ENCODE measurements around the gene COL9A1.

DNA sequence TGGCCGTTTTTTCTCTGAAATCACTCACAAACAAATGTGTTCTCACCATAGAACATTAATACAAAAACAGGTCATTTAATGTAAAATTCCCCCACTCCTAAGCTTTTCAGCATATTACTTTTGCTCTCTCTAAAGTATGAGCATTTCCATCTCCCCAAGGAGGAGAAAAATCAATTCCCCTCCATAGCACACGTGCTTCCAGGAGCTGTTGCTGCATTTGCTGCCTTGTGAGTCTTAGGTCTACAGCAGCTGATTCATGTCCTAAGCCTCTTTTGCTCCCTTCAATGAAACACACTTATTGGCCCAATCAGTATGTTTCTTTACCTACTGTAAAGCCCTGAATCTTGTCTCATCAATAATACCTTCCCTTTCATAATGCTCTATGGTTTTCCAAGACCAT is 6.4 kb upstream of the COL9A1 start:
- TF ChIP-seq, protein P1, sequence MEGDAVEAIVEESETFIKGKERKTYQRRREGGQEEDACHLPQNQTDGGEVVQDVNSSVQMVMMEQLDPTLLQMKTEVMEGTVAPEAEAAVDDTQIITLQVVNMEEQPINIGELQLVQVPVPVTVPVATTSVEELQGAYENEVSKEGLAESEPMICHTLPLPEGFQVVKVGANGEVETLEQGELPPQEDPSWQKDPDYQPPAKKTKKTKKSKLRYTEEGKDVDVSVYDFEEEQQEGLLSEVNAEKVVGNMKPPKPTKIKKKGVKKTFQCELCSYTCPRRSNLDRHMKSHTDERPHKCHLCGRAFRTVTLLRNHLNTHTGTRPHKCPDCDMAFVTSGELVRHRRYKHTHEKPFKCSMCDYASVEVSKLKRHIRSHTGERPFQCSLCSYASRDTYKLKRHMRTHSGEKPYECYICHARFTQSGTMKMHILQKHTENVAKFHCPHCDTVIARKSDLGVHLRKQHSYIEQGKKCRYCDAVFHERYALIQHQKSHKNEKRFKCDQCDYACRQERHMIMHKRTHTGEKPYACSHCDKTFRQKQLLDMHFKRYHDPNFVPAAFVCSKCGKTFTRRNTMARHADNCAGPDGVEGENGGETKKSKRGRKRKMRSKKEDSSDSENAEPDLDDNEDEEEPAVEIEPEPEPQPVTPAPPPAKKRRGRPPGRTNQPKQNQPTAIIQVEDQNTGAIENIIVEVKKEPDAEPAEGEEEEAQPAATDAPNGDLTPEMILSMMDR (IDR thresholded peaks at IDR 0.05 in 2 of 3, conservative IDR thresholded peaks at IDR 0.05 in 1 of 3; ENCODE audit: borderline replicate concordance in 1 of 3, insufficient read depth in 1 of 3, low read depth in 2 of 3, low read length in 2 of 3) = no peak; a peak in 1 of 6 replicates
- TF ChIP-seq TCF7L2 (IDR thresholded peaks at IDR 0.05; ENCODE audit: borderline replicate concordance, extremely low read depth, insufficient read depth, insufficient read length) (no peak), EZH2phosphoT487 (IDR thresholded peaks at IDR 0.05; ENCODE audit: borderline replicate concordance) (no peak), CEBPB (IDR thresholded peaks at IDR 0.05; ENCODE audit: low read depth) (no peak), ELF1 (IDR thresholded peaks at IDR 0.05; ENCODE audit: borderline replicate concordance, low read depth) (no peak), POLR2AphosphoS5 (IDR thresholded peaks at IDR 0.05; ENCODE audit: low read depth, low read length) (no peak)
- TF ChIP-seq, protein P2, sequence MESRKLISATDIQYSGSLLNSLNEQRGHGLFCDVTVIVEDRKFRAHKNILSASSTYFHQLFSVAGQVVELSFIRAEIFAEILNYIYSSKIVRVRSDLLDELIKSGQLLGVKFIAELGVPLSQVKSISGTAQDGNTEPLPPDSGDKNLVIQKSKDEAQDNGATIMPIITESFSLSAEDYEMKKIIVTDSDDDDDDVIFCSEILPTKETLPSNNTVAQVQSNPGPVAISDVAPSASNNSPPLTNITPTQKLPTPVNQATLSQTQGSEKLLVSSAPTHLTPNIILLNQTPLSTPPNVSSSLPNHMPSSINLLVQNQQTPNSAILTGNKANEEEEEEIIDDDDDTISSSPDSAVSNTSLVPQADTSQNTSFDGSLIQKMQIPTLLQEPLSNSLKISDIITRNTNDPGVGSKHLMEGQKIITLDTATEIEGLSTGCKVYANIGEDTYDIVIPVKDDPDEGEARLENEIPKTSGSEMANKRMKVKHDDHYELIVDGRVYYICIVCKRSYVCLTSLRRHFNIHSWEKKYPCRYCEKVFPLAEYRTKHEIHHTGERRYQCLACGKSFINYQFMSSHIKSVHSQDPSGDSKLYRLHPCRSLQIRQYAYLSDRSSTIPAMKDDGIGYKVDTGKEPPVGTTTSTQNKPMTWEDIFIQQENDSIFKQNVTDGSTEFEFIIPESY (IDR thresholded peaks at IDR 0.05; ENCODE audit: extremely low read depth, insufficient replicate concordance, low read length) = no peak

Measured in HCT116 (cell line).